ENCODE measurements around the gene PDXK. TPM values are rescaled to one million over a fixed set of nuclear protein-coding genes. Genes with fewer than 3 reads are reported as not detected.

Gene PDXK
- polyA plus RNA-seq, 3 donors = 128 to 214 (median 210) TPM

DNA sequence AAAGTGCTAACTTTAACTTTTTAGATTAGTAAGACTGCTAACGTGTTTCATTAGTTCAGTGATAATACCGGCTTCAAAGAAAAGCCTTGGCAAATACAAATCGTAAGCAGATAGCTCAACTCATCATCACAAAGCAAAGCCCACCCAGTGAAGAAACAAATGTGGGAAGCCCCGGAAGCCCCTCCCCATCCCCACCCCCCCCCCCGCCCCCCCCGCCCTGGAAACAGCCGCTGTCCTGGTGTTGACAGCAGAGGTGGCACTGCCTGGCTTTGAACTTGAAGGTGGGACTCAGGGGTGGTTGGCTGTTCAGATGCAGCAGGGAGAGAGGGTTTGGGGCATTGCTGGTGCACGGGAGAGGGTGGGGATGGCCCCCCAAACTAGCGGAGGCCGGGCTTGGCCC is 14.1 kb downstream of the PDXK start:
- Mint-ChIP-seq H3K4me3 (no peak overlapping the region), H3K4me1 (peaks cover 42% of the 10 kb centered on the region)

DNA sequence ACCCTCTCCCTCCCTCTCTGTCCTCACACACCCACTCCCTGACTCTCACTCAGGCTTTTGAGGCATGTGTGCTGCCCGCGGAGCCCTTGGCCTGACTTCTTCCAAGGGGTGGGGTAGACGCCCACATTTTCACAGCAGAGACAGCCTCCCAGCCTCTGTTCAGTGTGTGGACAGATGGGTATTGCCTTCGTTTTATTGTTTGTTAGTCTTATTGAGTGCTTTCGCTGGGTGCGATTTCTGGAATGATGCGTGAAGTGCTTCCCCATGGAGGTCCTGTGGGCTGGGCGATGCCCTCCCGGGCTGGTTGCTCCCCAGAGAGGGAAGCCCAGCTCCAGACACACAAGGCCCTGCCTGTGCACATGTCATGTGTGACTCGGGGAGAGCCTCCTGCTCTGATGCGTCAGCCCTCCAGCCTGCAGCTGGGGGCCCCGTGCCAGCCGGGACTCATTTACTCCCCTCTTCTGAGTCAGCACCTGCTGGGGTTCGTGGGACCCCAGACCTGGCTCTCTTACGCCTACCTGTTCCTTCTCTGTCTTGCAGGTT is 14.7 kb downstream of the PDXK start:
- Histone ChIP-seq H4K20me1 (ENCODE audit: insufficient read depth, low read length) (peaks cover 100% of the 10 kb centered on the region), H3K27me3 (ENCODE audit: control insufficient read depth in 2 of 2, insufficient read depth in 2 of 2, low read length in 2 of 2) (no peaks in the 10 kb centered on the region), H3K36me3 (replicated peaks in 1 of 2; ENCODE audit: control insufficient read depth in 1 of 2, insufficient read depth in 2 of 2, low read length in 2 of 2) (peaks cover 48 to 70% of the 10 kb centered on the region in 2 donors), H3K9ac (ENCODE audit: insufficient read depth, low read length, poor library complexity, severe bottlenecking) (no peak overlapping the region), H3K79me2 (ENCODE audit: insufficient read depth, low read length) (peaks cover 91% of the 10 kb centered on the region), H3K4me1 (ENCODE audit: control insufficient read depth in 1 of 2, insufficient read depth in 2 of 2, low read length in 2 of 2) (peaks cover 20 to 35% of the 10 kb centered on the region in 2 donors), H3K27ac (ENCODE audit: low read depth in 1 of 2, low read length in 2 of 2) (no peak overlapping the region), H3K9me3 (replicated peaks in 1 of 2; ENCODE audit: control insufficient read depth in 1 of 2, insufficient read depth in 1 of 2, low read length in 2 of 2) (no peaks in the 10 kb centered on the region), H3K4me3 (replicated peaks in 1 of 3; ENCODE audit: low read depth in 2 of 3, low read length in 3 of 3) (no peak overlapping the region), H2AFZ (ENCODE audit: insufficient read depth, low read depth, low read length, poor library complexity, severe bottlenecking) (no peak overlapping the region), H3K4me2 (replicated peaks; ENCODE audit: extremely low read depth, low read length, poor library complexity, severe bottlenecking) (no peak overlapping the region)
- DNase-seq = no peak
- WGBS (ENCODE audit: insufficient coverage) = 70% methylated on average over 6 of the region's 15 CpGs
- H3K9me3 Mint-ChIP-seq = peaks cover 0 to 3% (median 0%) of the 10 kb centered on the region in 7 donors
- peaks cover 44 to 82% of the 10 kb centered on the region in 2 donors for H3K36me3 Mint-ChIP-seq
- TF ChIP-seq, protein P1, sequence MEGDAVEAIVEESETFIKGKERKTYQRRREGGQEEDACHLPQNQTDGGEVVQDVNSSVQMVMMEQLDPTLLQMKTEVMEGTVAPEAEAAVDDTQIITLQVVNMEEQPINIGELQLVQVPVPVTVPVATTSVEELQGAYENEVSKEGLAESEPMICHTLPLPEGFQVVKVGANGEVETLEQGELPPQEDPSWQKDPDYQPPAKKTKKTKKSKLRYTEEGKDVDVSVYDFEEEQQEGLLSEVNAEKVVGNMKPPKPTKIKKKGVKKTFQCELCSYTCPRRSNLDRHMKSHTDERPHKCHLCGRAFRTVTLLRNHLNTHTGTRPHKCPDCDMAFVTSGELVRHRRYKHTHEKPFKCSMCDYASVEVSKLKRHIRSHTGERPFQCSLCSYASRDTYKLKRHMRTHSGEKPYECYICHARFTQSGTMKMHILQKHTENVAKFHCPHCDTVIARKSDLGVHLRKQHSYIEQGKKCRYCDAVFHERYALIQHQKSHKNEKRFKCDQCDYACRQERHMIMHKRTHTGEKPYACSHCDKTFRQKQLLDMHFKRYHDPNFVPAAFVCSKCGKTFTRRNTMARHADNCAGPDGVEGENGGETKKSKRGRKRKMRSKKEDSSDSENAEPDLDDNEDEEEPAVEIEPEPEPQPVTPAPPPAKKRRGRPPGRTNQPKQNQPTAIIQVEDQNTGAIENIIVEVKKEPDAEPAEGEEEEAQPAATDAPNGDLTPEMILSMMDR (IDR thresholded peaks at IDR 0.05) = no peak
- intact Hi-C loops (cut with micrococcal nuclease) = loop anchor here in 1 of 2 donors (10.0 kb wide), 1 partner anchor 59 kb away; no protein-coding TSS in a partner anchor
- H3K4me1 Mint-ChIP-seq = peaks cover 37% of the 10 kb centered on the region
- peak overlapping the region in 4 of 7 donors; percentile 32 to 82 (median 56) for H3K27ac Mint-ChIP-seq
- no peaks in the 10 kb centered on the region for H3K27me3 Mint-ChIP-seq (ENCODE audit: low read depth in 3 of 3)
- H3K4me3 Mint-ChIP-seq = no peak overlapping the region

More for the DNA sequence above, 14.1 kb downstream of the PDXK start:
- TF ChIP-seq, protein P1 (IDR thresholded peaks at IDR 0.05) = no peak
- intact Hi-C loops (cut with micrococcal nuclease) = loop anchor here in 1 of 2 donors (10.0 kb wide), 1 partner anchor 58 kb away; no protein-coding TSS in a partner anchor
- Mint-ChIP-seq H3K27me3 (ENCODE audit: low read depth in 3 of 3) (no peaks in the 10 kb centered on the region), H3K9me3 (peaks cover 0 to 3% (median 0%) of the 10 kb centered on the region in 7 donors), H3K36me3 (peaks cover 39 to 77% of the 10 kb centered on the region in 2 donors), H3K27ac (peak overlapping the region in 5 of 7 donors; percentile 32 to 82 (median 47))
- H3K27me3 ChIP-seq (ENCODE audit: control insufficient read depth in 2 of 2, insufficient read depth in 2 of 2, low read length in 2 of 2) = no peaks in the 10 kb centered on the region
- H3K9me3 ChIP-seq (replicated peaks in 1 of 2; ENCODE audit: control insufficient read depth in 1 of 2, insufficient read depth in 1 of 2, low read length in 2 of 2) = no peaks in the 10 kb centered on the region
- H3K4me2 ChIP-seq (replicated peaks; ENCODE audit: extremely low read depth, low read length, poor library complexity, severe bottlenecking) = no peak overlapping the region
- no peak overlapping the region for H2AFZ ChIP-seq (ENCODE audit: insufficient read depth, low read depth, low read length, poor library complexity, severe bottlenecking)
- no peak overlapping the region for H3K4me3 ChIP-seq (replicated peaks in 1 of 3; ENCODE audit: low read depth in 2 of 3, low read length in 3 of 3)
- H4K20me1 ChIP-seq (ENCODE audit: insufficient read depth, low read length) = peaks cover 100% of the 10 kb centered on the region
- no peak overlapping the region for H3K27ac ChIP-seq (ENCODE audit: low read depth in 1 of 2, low read length in 2 of 2)
- peaks cover 96% of the 10 kb centered on the region for H3K79me2 ChIP-seq (ENCODE audit: insufficient read depth, low read length)
- no peak overlapping the region for H3K9ac ChIP-seq (ENCODE audit: insufficient read depth, low read length, poor library complexity, severe bottlenecking)
- 0% methylated on average over 1 of the region's 10 CpGs for WGBS (ENCODE audit: insufficient coverage)
- H3K36me3 ChIP-seq (replicated peaks in 1 of 2; ENCODE audit: control insufficient read depth in 1 of 2, insufficient read depth in 2 of 2, low read length in 2 of 2) = peaks cover 45 to 64% of the 10 kb centered on the region in 2 donors
- peaks cover 25 to 40% of the 10 kb centered on the region in 2 donors for H3K4me1 ChIP-seq (ENCODE audit: control insufficient read depth in 1 of 2, insufficient read depth in 2 of 2, low read length in 2 of 2)
- DNase-seq = no peak

Measured in CD14-positive monocyte (primary cell).